ENCODE data around the gene ARAP2.

The ARAP2 gene

DNA sequence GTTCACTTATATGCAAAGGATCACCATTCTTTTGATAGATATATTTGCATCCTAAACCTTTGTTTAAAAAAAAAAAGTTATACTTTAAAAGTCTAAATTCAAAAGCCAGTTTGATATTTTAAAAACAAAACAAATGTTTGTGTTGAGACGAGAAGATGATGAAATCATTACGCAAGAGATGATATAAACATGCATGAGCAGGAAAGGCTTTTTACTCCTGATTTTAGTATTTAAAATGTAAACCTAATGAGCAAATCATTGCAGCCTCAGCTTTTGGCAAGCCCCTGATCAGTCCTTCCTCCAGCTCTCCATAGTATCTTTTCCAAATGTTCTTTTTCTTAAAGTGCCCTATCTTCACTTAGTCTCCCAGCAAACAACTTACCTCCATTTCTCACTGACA lies 115.6 kb downstream of the ARAP2 start:
- no peak for DNase-seq (ENCODE audit: low spot score)

DNA sequence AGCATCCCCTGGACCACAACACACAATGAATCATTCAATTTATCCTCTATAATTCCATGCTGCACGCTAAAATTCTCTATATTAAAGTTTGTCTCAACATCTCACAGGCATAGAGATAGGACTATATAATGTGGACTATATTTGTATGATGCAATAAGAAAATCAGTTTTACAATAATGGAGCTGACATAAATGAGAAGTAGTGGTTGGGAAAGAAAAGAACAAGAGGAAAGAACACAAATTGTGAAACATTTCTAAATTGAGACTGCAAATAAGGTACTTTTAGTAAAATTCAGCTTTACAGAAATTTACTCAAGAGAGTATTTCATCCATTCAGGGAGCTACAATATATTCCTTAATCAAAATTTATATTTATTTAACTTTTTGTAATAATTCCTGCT lies 120.4 kb downstream of the ARAP2 start:
- no peak for DNase-seq (ENCODE audit: low spot score)

DNA sequence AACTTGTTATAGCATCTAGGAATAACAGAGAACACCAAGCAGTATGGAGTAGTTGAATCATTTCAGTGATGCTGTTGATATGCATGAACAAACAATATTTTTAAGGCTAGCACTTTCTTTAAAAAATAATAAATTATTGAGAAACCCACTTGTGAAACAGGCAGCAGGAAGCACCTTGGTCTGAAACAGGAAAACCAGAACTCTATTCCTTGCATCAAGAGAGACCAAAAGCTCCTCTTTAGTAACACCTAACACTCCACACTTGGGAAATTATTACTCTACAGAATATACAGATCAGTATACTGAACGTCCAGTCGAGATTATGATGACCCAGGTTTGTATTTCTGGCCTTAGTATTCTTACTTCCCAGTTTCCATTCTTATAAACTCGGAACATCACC lies 129.0 kb downstream of the ARAP2 start:
- no peak for DNase-seq (ENCODE audit: low spot score)

DNA sequence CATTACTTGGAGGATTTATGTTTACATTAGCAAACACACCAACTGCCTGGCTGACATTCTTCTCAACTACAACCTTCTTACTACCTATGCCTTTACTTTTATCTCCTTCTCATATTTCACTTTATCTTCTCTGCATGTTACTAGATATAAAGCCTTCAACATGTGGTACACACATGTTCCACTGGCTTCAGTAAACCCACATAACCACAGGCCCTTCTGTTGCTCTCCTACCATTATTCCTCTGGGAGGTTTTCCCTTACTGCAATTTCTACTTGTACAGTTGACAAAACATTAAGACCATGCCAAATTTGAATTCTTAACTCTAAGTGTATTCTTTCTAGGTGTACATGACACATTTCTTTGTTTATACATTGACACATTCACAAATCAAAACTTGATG lies 133.1 kb downstream of the ARAP2 start:
- DNase-seq (ENCODE audit: low spot score) = no peak

DNA sequence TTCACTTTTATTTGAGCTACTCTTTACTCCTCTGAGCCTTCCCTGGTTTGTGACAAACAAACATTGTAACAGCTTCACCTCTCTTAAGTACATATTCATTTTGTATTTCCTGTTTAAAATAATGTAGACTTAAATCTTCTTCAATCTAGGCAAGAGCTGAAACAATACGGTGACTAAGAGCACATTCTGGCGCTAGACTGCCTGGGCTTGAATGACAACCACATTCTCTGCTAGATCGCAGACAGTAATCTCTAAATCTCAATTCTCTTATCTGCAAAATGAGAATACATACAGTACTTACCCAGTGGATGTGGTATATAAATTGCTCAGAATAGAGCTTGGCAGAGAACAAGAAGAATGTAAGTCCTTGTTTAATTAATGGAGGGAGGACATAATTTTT lies 144.8 kb downstream of the ARAP2 start:
- DNase-seq (ENCODE audit: low spot score) = no peak

DNA sequence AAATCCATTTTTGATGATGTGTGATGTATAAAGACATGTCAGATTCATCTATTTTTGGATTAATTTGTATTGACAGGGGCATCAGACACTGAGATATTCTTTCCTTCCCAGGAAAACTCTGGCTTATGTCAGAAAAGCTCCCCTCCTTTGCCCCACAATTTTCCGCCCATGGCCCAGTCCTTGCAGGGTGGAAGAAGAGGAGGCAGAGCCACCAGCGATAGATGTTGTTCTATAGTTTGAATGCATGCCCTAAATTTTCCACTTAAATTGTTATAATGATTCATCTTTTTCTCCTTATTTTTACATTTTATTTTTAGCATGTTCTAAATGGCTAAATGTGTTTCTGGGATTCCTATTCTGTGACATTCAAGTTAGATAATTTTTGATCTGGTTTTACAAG lies 149.3 kb downstream of the ARAP2 start:
- DNase-seq (ENCODE audit: low spot score) = no peak

DNA sequence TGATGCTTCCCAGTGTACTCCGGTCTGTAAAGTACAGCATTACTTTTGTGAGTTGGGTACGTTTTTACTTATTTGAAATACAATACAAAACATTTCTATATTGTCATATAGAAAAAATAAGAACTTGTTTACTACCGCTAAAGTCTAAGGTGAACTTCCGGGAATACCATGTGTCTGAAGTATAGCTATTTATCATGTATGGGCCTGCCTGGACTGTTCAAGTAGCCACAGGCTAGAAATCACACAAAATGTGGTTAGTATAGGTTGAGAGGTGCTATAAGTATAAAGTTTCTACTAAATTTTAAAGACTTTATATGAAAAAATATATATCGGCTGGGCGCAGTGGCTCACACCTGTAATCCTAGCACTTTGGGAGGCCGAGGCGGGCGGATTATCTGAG lies 152.3 kb downstream of the ARAP2 start:
- no peak for DNase-seq (ENCODE audit: low spot score)

DNA sequence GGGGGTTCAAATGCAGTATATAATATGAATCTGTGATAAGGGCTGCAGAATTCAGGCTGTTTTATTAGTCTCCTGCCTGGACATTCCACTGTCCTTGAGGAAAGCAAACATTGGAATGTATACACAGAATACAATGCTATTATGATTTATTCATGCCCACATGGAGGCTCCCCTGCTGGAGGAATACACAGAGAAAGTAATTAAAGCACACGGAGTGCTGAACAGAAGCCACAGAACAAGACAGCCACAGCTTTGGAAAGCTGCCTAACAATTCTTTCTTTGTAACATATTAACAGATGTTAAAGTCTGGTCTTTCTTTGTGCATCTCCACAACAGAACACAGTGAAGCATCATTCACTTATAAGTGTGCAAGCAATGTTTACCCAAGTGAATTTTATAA lies 155.8 kb downstream of the ARAP2 start:
- DNase-seq (ENCODE audit: low spot score) = peak; percentile 90

DNA sequence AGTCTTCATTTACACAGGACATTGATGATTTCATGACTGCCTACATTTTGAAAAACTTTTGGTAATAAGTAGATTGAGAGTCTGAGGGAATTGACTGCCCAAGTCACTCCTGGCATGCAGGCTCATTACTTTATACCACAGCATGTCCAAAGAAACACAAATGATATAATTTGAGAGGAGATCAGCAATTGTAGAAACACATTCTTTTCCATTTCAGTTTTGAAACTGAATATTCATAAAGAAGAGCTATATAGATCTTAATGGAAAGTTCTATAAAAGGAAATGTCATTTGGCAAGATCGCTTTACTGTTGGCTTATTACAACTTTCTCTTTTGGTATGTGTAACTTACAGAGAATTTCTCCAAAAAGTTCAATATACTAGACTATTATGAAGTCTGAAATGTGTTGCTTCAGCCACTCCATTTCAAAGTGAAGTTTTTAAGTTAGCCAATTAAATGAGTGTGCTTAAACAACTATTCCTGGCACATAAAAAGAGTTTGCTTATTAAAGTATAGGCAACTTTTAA lies 158.0 kb downstream of the ARAP2 start:
- DNase-seq (ENCODE audit: low spot score) = no peak

DNA sequence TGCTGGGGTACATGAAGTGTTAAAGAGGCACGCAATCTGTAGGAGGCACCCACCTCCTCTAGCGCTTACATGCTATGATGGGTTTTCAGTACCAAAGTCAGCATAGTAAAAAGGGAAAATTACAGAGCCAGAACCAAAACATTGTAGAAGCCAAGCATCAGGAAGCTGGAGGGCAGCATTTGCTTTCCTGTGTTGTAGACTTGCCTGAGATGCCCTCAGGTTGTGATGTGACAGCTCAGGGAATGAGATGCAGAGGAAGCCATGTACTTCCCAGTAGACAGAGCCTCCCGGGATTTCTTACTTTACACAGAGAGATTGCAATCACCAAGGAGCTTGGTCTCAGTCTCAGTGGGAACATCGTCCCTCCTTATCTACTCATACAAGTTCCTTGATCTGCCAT lies 161.5 kb downstream of the ARAP2 start:
- no peak for DNase-seq (ENCODE audit: low spot score)

DNA sequence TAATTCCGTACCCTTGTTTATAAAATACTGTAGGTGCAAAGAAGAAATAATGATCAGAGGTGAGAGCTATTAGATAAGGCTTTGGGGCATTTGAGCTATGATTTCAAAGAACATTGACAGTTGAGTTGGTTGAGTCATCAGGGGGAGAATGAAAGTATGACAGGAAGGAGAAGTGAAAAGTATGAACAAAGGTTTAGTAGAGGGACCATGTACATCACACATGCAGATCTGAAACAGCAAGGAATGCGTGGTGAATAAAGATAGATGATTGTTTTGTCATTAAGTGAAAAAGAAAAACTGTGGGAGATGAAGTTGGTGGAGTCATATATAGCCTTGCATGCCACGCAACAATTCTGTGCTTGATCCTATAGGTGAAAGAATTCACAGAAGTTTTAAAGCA lies 163.1 kb downstream of the ARAP2 start:
- DNase-seq (ENCODE audit: low spot score) = no peak

DNA sequence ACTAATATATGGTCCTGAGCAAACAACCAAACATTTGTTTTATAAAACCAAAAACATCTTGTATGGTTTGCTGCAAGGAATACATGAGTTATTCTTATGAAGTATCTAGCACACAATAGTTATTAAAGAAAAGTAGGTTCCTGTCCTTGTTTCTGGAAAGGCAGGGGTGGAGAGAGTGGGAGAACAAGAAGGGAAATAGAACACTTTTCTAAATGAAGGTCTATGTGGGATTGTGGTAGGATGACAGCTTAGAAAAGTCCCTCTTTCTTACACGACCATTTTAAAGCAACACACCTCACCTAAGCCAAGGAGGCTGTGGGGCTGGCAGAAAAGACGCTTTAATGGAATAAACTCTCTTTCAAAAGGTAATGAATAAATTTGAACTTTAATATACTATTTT lies 164.6 kb downstream of the ARAP2 start:
- no peak for DNase-seq (ENCODE audit: low spot score)

DNA sequence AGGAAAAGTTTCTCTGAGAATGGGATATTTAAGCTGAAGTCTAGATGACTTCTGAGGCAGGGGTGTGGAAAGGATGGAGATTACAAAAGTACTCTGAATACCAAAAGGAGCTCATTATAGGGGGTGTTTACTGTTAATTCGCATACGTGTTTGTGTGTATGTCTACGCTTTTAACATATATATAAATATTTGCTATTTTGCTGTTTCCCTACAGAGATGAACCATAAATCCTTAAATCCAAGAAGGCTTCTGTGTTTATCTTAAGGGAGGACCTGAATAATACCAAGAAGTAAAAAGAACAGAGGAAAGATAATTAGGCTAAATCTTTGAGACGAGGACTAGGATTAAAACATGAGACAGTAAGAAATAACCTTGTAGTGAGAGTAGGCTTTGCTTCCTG lies 166.0 kb downstream of the ARAP2 start:
- no peak for DNase-seq (ENCODE audit: low spot score)

DNA sequence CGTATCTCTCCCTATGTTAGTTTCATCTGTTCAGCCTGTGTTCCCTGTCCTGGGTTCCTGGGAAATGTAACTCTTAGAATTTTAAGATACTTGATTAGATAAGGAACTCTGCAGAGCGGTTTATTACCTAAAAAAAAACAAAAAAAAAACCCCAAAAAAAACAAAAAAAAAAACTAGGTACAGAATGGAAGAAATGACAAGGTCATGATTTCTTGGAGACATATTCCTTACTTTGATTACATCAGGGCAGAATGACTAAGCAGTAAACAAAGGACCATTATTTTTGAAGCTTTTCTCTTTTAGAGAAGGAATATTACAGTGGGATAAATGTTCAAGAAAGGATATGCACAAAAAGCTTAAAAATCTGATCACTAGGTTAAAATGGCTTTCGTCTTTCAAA lies 171.8 kb downstream of the ARAP2 start:
- no peak for DNase-seq (ENCODE audit: low spot score)

DNA sequence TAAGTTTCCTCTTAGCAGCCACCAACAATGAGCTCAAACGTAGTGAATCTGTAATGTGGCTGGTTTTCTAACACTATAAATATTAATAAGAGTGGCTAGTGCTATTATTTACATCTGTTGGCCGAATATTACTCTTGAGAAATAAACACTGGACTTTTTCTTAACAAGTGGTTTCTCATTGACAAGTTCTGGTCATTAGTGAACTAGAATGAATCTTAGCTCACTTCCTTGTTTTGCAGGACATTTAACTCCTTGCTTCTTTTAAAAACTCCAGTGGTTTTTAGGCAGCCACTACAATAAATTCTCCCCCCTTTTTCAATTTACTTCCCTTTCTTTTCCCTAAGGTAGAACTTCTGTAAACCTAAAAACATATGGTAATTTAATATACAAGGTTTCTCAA lies 177.2 kb downstream of the ARAP2 start:
- no peak for DNase-seq (ENCODE audit: low spot score)

DNA sequence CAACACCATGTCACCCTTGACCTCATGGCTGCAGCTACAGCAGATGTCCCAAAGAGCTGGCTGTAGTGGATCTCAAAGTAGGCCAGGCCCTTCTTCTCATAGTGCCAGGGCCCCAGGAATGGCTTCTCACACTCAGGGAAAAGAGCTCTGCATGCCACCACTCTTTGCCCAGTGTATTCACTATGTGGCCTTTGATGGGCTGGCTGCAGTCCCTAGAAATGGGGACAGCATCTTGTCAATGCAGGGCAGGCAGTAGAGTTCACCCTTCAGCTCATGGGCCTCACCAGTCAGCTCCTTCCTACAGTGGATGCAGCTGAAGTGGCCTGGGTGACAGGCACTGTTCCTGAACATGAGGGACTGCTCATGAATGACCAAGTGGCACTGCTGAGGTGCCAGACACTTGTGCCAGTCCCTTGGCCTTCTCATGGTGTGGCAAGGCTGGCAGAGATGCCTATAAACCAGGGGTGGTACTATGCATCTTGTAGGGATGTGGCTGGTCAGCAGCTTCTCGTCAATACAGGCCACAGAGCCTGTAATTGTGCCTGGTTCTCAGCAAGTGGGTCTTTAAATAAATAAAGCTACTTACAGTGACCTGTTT lies 178.9 kb downstream of the ARAP2 start:
- DNase-seq (ENCODE audit: low spot score) = no peak

DNA sequence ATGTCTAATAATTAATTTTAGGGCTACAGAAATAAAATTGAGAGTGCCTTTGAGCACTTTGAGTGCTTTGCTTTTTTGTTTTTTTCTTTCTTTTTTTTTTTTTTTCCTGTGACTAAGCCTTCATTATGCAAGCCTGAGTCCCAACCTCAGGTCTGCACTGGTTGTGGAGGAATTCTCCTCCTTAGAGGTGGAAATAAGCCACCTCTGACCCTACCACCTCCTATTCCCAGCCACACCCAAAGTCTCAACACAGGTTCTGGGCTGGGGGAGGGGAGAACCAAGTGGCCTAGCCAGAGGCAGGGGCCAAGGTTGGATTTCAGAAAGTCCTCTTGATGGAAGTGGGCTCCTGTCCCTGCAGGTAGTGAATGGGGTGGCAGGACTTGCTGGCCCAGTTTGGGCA lies 180.2 kb downstream of the ARAP2 start:
- DNase-seq (ENCODE audit: low spot score) = no peak

DNA sequence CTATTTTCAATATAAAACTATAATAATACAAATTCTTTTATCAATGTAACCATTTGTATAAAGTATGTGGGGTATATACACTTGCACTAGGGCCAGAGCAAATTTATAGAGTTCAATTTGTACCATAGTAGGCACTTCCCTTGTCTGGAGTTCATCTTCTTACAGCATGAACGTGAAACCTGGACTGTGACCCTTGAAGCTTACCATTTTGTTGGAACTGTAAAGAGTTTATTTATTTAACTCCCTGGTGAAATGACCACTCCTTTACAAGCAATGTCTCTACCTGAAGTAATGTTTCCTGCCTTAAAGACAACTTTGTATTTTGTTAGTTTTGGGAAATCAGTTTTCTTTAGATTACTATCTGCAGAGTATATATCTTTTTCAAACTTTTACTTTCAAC lies 188.2 kb downstream of the ARAP2 start:
- no peak for DNase-seq (ENCODE audit: low spot score)

DNA sequence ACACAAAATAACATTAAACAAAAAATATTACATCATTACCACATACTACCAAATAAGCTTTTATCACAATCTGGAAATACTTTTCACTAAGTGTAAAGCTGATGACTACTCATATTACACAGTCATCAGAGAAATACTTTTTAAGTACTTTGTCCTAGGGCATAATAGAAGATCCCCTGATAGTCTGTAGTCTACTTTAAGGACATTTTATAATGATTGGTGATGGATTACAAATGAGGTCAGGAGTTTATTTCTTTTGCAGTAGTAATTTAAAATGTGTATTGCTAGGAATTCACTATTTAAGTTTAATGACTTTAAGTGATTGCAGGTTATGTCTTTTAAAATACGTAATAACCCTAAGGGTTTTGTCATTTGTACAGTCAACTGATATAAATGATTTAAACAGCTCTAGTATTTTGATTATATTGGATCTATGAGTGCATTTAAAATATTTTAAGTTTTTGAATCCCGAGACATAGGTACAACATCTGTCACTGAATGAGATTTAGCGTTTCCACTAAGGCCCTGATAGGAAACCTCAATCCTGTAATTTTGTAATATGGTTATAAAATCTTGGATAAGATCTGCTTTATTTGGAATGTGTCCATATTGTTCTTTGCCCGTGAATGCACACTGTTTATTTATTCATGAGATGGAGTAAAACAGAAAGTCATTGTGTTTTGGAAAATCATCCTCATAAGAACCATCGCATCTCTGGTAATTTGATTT lies 189.5 kb downstream of the ARAP2 start:
- DNase-seq (ENCODE audit: low spot score) = peak; percentile 76

DNA sequence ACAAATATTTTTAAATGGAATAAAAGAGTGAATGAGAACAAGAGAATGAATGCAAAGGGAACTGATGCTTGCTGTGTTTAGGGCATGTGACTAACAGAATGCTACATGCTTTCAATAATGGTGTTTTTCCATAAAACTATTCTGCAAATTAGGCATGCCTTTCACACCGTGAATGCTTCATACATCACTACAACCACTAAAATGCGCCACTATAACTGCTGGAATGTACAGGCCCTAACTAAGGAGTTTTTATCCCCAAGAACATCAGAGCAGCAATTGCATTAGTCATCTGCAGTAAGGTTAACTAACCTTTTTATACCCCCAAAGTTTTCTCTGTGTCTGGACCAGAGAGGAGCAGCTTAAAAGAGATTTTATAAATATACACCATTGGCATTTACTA lies 190.4 kb downstream of the ARAP2 start:
- DNase-seq (ENCODE audit: low spot score) = peak; percentile 20

DNA sequence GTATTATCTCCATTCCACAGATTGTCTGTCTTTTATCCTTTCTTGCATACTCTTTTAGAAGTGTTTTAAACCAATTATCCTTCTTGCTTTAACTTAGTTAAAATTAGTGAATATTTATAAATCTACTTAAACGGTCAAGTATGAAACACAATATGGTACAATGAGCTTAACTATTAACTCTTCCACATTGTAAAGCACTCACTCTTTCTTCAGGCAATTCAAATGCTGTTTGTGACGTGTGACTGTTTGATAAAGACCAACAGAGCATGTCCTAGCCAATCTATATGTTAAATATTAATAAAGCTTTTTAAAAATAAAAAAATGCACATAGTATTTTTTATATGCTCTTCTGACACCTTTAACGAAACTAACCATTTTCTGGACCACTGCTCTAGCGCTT lies 192.7 kb downstream of the ARAP2 start:
- no peak for DNase-seq (ENCODE audit: low spot score)

DNA sequence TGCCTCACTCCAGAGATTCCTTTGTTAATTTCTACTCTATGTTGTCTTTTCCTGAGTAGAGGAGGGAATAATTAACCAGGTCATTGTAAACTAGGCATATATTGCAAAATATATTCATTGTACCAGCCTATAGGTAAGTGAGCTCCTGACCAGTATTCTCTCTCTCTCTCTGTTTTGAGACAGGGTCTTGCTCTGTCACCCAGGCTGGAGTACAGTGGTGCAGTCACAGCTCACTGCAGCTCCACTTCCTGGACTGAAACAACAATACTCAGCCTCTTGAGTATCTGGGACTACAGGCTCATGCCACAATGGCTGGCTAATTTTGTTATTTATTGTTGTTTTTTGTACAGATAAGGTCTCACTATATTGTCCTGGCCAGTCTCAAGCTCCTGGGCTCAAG lies 198.3 kb downstream of the ARAP2 start:
- no peak for DNase-seq (ENCODE audit: low spot score)

DNA sequence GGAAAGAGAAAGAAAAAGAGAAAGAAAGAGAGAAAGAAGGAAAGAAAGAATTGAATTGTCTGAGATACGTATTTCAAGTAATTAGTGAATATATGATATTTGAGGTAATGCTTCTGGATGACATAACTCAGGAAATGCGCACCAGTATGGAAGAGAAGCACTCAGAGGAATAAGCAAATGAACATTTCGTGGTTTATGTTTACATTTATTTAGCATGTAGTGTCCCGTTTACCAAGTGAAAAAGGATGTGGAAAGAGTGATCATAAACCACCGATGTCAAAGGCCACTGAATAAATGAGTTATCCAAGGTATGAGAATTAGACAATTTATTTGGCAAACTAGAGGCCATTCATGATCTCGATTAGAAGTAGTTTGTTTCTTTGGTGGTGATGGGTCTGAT lies 200.4 kb downstream of the ARAP2 start:
- no peak for DNase-seq (ENCODE audit: low spot score)

DNA sequence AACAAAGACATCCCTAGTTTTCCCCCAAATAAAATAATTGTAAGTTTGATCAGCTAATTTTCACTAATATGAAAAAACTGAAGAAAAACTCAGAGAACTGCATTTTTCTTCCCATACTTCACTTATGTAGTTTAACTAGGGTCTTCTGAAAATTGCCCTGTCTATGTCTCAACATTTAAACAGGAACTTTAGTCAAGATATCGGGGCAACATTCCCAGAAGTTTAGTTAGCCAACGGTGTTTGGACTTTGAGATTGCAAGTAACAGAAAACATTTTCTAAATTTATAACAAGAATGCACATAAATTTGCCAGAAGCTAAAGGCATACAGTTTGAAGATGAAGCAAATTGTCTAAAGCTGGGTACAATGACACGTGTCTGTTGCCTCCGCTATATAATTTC lies 201.1 kb downstream of the ARAP2 start:
- no peak for DNase-seq (ENCODE audit: low spot score)
